ENCODE results near the gene CSTF1.

Gene CSTF1

DNA sequence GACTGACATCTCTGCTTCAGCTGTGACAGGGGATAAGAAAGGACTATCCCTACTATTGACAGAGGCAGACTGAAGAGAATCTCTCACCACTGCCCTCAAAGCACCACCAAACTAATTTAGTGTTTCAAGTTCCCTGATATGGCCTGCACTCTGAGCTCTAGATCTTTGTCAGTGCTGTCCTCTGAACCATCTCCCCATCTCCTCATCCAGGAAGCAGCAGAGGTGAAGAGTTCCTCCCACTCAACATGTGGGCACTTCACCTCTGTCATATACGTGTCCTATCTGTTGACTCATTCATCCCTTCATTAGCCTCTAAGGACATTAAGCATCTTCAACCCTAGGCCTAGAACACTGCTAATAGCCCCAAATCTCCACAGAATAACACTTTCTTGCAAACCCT lies 19.6 kb upstream of the CSTF1 start:
- Histone ChIP-seq H3K4me2 (ENCODE audit: low read length) (no peak overlapping the region), H3K9me2 (replicated peaks; ENCODE audit: control insufficient read depth, low read length) (no peaks in the 10 kb centered on the region), H3K27me3 (ENCODE audit: control insufficient read depth, low read length) (no peaks in the 10 kb centered on the region), H3K9me3 (ENCODE audit: control insufficient read depth, insufficient read depth, low read length) (no peaks in the 10 kb centered on the region), H3K4me1 (ENCODE audit: control insufficient read depth, low read length) (no peaks in the 10 kb centered on the region), H3K36me3 (ENCODE audit: control insufficient read depth, low read length) (peaks cover 87% of the 10 kb centered on the region), H4K20me1 (ENCODE audit: control insufficient read depth, insufficient read depth, low read depth, low read length) (no peaks in the 10 kb centered on the region; the same call in 1 of the 2 replicates), H3K27ac (ENCODE audit: low read depth, low read length) (no peak overlapping the region), H3K79me2 (ENCODE audit: control insufficient read depth, low read length) (peaks cover 41% of the 10 kb centered on the region), H3K4me3 (ENCODE audit: low read length) (no peak overlapping the region), H3F3A (ENCODE audit: control insufficient read depth, insufficient read depth) (peaks cover 18% of the 10 kb centered on the region)
- TF ChIP-seq EZH2phosphoT487 (IDR thresholded peaks at IDR 0.05; ENCODE audit: borderline replicate concordance, low read length) = no peak
- TF ChIP-seq, protein P1, sequence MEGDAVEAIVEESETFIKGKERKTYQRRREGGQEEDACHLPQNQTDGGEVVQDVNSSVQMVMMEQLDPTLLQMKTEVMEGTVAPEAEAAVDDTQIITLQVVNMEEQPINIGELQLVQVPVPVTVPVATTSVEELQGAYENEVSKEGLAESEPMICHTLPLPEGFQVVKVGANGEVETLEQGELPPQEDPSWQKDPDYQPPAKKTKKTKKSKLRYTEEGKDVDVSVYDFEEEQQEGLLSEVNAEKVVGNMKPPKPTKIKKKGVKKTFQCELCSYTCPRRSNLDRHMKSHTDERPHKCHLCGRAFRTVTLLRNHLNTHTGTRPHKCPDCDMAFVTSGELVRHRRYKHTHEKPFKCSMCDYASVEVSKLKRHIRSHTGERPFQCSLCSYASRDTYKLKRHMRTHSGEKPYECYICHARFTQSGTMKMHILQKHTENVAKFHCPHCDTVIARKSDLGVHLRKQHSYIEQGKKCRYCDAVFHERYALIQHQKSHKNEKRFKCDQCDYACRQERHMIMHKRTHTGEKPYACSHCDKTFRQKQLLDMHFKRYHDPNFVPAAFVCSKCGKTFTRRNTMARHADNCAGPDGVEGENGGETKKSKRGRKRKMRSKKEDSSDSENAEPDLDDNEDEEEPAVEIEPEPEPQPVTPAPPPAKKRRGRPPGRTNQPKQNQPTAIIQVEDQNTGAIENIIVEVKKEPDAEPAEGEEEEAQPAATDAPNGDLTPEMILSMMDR (IDR thresholded peaks at IDR 0.05; ENCODE audit: low read depth, low read length, poor library complexity, severe bottlenecking) = no peak

DNA sequence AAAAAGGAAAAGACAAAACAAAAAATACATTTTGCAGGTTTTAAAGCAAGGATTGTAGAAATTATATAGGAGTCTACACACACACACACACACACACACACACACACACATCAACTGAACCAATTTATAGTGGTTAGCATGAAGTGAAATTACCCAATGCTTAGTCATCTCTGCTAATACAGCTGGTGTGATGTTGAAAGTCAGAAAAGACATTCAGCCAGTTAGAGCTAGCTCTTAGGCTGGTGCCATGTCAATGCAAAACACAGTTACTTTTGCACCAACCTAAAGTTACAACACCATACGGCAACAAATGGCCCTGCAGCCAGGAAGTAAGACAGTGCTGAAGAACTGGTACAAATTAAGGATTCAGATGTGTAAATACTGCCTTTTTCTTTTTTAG lies 18.5 kb upstream of the CSTF1 start:
- Histone ChIP-seq H3K4me2 (ENCODE audit: low read length) (no peak overlapping the region), H4K20me1 (ENCODE audit: control insufficient read depth, insufficient read depth, low read depth, low read length) (no peaks in the 10 kb centered on the region; the same call in 1 of the 2 replicates), H3F3A (ENCODE audit: control insufficient read depth, insufficient read depth) (peaks cover 9% of the 10 kb centered on the region), H3K9me2 (replicated peaks; ENCODE audit: control insufficient read depth, low read length) (no peaks in the 10 kb centered on the region), H3K79me2 (ENCODE audit: control insufficient read depth, low read length) (peaks cover 52% of the 10 kb centered on the region), H3K4me3 (ENCODE audit: low read length) (no peak overlapping the region), H3K9me3 (ENCODE audit: control insufficient read depth, insufficient read depth, low read length) (no peaks in the 10 kb centered on the region), H3K27me3 (ENCODE audit: control insufficient read depth, low read length) (no peaks in the 10 kb centered on the region), H3K36me3 (ENCODE audit: control insufficient read depth, low read length) (peaks cover 93% of the 10 kb centered on the region), H3K4me1 (ENCODE audit: control insufficient read depth, low read length) (no peaks in the 10 kb centered on the region), H3K27ac (ENCODE audit: low read depth, low read length) (no peak overlapping the region)
- TF ChIP-seq, protein P1 (IDR thresholded peaks at IDR 0.05; ENCODE audit: low read depth, low read length, poor library complexity, severe bottlenecking) = no peak
- TF ChIP-seq EZH2phosphoT487 (IDR thresholded peaks at IDR 0.05; ENCODE audit: borderline replicate concordance, low read length) = no peak

- H3K36me3 ChIP-seq (ENCODE audit: control insufficient read depth, low read length) = peaks cover 93% of the 10 kb centered on the region
These were observed 16.1 kb upstream of the CSTF1 start for GRCh38 chr20:56376331-56376730.

More at GRCh38 chr20:56376331-56376730, 16.1 kb upstream of the CSTF1 start:
- Histone ChIP-seq H3K4me1 (ENCODE audit: control insufficient read depth, low read length) (no peaks in the 10 kb centered on the region), H3K9me2 (replicated peaks; ENCODE audit: control insufficient read depth, low read length) (no peaks in the 10 kb centered on the region), H3K9me3 (ENCODE audit: control insufficient read depth, insufficient read depth, low read length) (no peaks in the 10 kb centered on the region), H3F3A (ENCODE audit: control insufficient read depth, insufficient read depth) (0 out of 2 replicates have a peak, but pooled peaks cover 3% of the 10 kb centered on the region), H3K27ac (ENCODE audit: low read depth, low read length) (no peak overlapping the region), H4K20me1 (ENCODE audit: control insufficient read depth, insufficient read depth, low read depth, low read length) (no peaks in the 10 kb centered on the region; the same call in 1 of the 2 replicates), H3K27me3 (ENCODE audit: control insufficient read depth, low read length) (no peaks in the 10 kb centered on the region), H3K4me3 (ENCODE audit: low read length) (no peak overlapping the region), H3K79me2 (ENCODE audit: control insufficient read depth, low read length) (peaks cover 66% of the 10 kb centered on the region), H3K4me2 (ENCODE audit: low read length) (no peak overlapping the region)
- TF ChIP-seq, protein P1 (IDR thresholded peaks at IDR 0.05; ENCODE audit: low read depth, low read length, poor library complexity, severe bottlenecking) = no peak
- no peak for TF ChIP-seq EZH2phosphoT487 (IDR thresholded peaks at IDR 0.05; ENCODE audit: borderline replicate concordance, low read length)

Data from DOHH2 (cell line).